Activated CD8-positive, alpha-beta memory T cell treated with anti-CD3 and anti-CD28 coated beads, Interleukin-2, amount 10 ng/mL, durations not matched to agents 7 days and 5 days (primary cell): Measurements from ENCODE around the gene ZNF132. TPM values are rescaled to one million over a fixed set of nuclear protein-coding genes. Genes with fewer than 3 reads are reported as not detected.

Experiments
- ATAC-seq: fragments of 150-1000 bp; cut with Tn5 transposase; one replicate; pipeline ENCODE4 v1.10.0; 2021; ENCODE audit warnings: moderate library complexity
- CTCF ChIA-PET: fragments of 350-600 bp; sonication (Branson Sonifier 250); formaldehyde crosslinking; loops from one replicate; lab custom pipeline; 2021; ENCODE audit warnings: antibody characterized with exemption; lab: Charles Lee
- DNase-seq: peaks from one replicate; pipeline ENCODE4 v3.0.0-alpha.2; 2020
- H3K27ac Mint-ChIP-seq: one replicate; pipeline ENCODE4 v1.8.0; 2021; ENCODE audit warnings: mild to moderate bottlenecking, mixed read lengths
- H3K27me3 Mint-ChIP-seq: one replicate; pipeline ENCODE4 v1.8.0; 2021; ENCODE audit warnings: mixed read lengths
- H3K36me3 Mint-ChIP-seq: one replicate; pipeline ENCODE4 v1.8.0; 2021; ENCODE audit warnings: mild to moderate bottlenecking, mixed read lengths
- H3K4me1 Mint-ChIP-seq: one replicate; pipeline ENCODE4 v1.8.0; 2021; ENCODE audit warnings: mixed read lengths
- H3K4me3 Mint-ChIP-seq: one replicate; pipeline ENCODE4 v1.8.0; 2021; ENCODE audit warnings: mild to moderate bottlenecking, moderate library complexity, mixed read lengths
- H3K9me3 Mint-ChIP-seq: one replicate; pipeline ENCODE4 v1.8.0; 2022; ENCODE audit warnings: low read depth, mixed read lengths
- total RNA-seq, 2 experiments: library from RNA; stranded (reverse); gene quantifications; one replicate each; pipeline ENCODE4 v1.2.3, GENCODE V29; 2021

ZNF132 gene
- total RNA-seq, 2 experiments from 2014 or later = 5.4 to 5.8 TPM

GRCh38 chr19:58398087-58398486 lies 41.9 kb downstream of the ZNF132 start:
- CTCF ChIA-PET = no interaction called here
- DNase-seq (no peak), ATAC-seq (no peak)
- Mint-ChIP-seq H3K4me1 (peaks cover 31% of the 10 kb centered on the region), H3K4me3 (no peak overlapping the region), H3K27me3 (peaks cover 8% of the 10 kb centered on the region), H3K36me3 (peaks cover 22% of the 10 kb centered on the region), H3K9me3 (no peaks in the 10 kb centered on the region), H3K27ac (no peak overlapping the region)

GRCh38 chr19:58397533-58398037 lies 42.4 kb downstream of the ZNF132 start:
- CTCF ChIA-PET = no interaction called here
- Mint-ChIP-seq H3K27ac (no peak overlapping the region), H3K4me1 (peaks cover 36% of the 10 kb centered on the region), H3K36me3 (peaks cover 27% of the 10 kb centered on the region), H3K27me3 (peaks cover 8% of the 10 kb centered on the region), H3K4me3 (no peak overlapping the region), H3K9me3 (no peaks in the 10 kb centered on the region)
- DNase-seq (no peak), ATAC-seq (no peak)

GRCh38 chr19:58396691-58397532 lies 43.0 kb downstream of the ZNF132 start:
- H3K27ac Mint-ChIP-seq = no peak overlapping the region
- CTCF ChIA-PET = no interaction called here
- H3K9me3 Mint-ChIP-seq = no peaks in the 10 kb centered on the region
- peaks cover 30% of the 10 kb centered on the region for H3K36me3 Mint-ChIP-seq
- no peak for DNase-seq
- no peak for ATAC-seq
- peaks cover 31% of the 10 kb centered on the region for H3K4me1 Mint-ChIP-seq
- peaks cover 8% of the 10 kb centered on the region for H3K27me3 Mint-ChIP-seq
- no peak overlapping the region for H3K4me3 Mint-ChIP-seq

- H3K27me3 Mint-ChIP-seq = peaks cover 8% of the 10 kb centered on the region
- DNase-seq (no peak), ATAC-seq (no peak)
- H3K4me1 Mint-ChIP-seq = peaks cover 33% of the 10 kb centered on the region
- H3K27ac Mint-ChIP-seq = no peak overlapping the region
- no peak overlapping the region for H3K4me3 Mint-ChIP-seq
- H3K36me3 Mint-ChIP-seq = peaks cover 33% of the 10 kb centered on the region
- H3K9me3 Mint-ChIP-seq = no peaks in the 10 kb centered on the region
- CTCF ChIA-PET = no interaction called here
Measured at GRCh38 chr19:58395979-58396627, 43.9 kb downstream of the ZNF132 start.

GRCh38 chr19:58395220-58395978 lies 44.6 kb downstream of the ZNF132 start, which contains the start of gene RNF225:
Gene RNF225, plus strand, starts transcription at chr19:58395656. Its CDS starts 434 bp downstream, at chr19:58396090.
- H3K4me1 Mint-ChIP-seq = peaks cover 33% of the 10 kb centered on the region
- peak; percentile 8 for ATAC-seq
- peaks cover 8% of the 10 kb centered on the region for H3K27me3 Mint-ChIP-seq
- H3K9me3 Mint-ChIP-seq = no peaks in the 10 kb centered on the region
- no peak for DNase-seq
- H3K36me3 Mint-ChIP-seq = peaks cover 39% of the 10 kb centered on the region
- no peak within 1 kb of the TSS for H3K27ac Mint-ChIP-seq
- CTCF ChIA-PET = no interaction called here
- no peak within 1 kb of the TSS for H3K4me3 Mint-ChIP-seq

GRCh38 chr19:58394821-58395219 lies 45.1 kb downstream of the ZNF132 start:
- CTCF ChIA-PET = no interaction called here
- ATAC-seq (no peak), DNase-seq (no peak)
- no peak overlapping the region for H3K27ac Mint-ChIP-seq
- peaks cover 32% of the 10 kb centered on the region for H3K4me1 Mint-ChIP-seq
- no peak overlapping the region for H3K4me3 Mint-ChIP-seq
- peaks cover 8% of the 10 kb centered on the region for H3K27me3 Mint-ChIP-seq
- no peaks in the 10 kb centered on the region for H3K9me3 Mint-ChIP-seq
- H3K36me3 Mint-ChIP-seq = peaks cover 41% of the 10 kb centered on the region

GRCh38 chr19:58393725-58394033 lies 46.3 kb downstream of the ZNF132 start:
- peaks cover 8% of the 10 kb centered on the region for H3K27me3 Mint-ChIP-seq
- no peak overlapping the region for H3K4me3 Mint-ChIP-seq
- peaks cover 37% of the 10 kb centered on the region for H3K4me1 Mint-ChIP-seq
- H3K9me3 Mint-ChIP-seq = no peaks in the 10 kb centered on the region
- peaks cover 48% of the 10 kb centered on the region for H3K36me3 Mint-ChIP-seq
- H3K27ac Mint-ChIP-seq = no peak overlapping the region
- no peak for DNase-seq
- ATAC-seq = no peak
- CTCF ChIA-PET = no interaction called here

- DNase-seq = no peak
- H3K9me3 Mint-ChIP-seq = no peaks in the 10 kb centered on the region
- H3K4me1 Mint-ChIP-seq = peaks cover 41% of the 10 kb centered on the region
- no peak overlapping the region for H3K27ac Mint-ChIP-seq
- peaks cover 8% of the 10 kb centered on the region for H3K27me3 Mint-ChIP-seq
- no peak overlapping the region for H3K4me3 Mint-ChIP-seq
- CTCF ChIA-PET = no interaction called here
- peaks cover 52% of the 10 kb centered on the region for H3K36me3 Mint-ChIP-seq
- ATAC-seq = no peak
Measured at GRCh38 chr19:58392945-58393724, 46.8 kb downstream of the ZNF132 start.

GRCh38 chr19:58388175-58388526 lies 51.8 kb downstream of the ZNF132 start:
- no peak for DNase-seq
- CTCF ChIA-PET = interaction anchor here (1.2 to 1.5 kb wide), 2 partner anchors 20 to 131 kb away, joined by 3 to 6 read pairs; partner anchors contain the start of genes ZBTB45 and ZNF584
- peak overlapping the region; percentile 98 for H3K4me3 Mint-ChIP-seq
- no peak for ATAC-seq
- H3K27me3 Mint-ChIP-seq = no peaks in the 10 kb centered on the region
- peaks cover 50% of the 10 kb centered on the region for H3K4me1 Mint-ChIP-seq
- no peaks in the 10 kb centered on the region for H3K9me3 Mint-ChIP-seq
- peaks cover 34% of the 10 kb centered on the region for H3K36me3 Mint-ChIP-seq
- peak overlapping the region; percentile 96 for H3K27ac Mint-ChIP-seq

- H3K4me3 Mint-ChIP-seq = peak overlapping the region; percentile 98
- CTCF ChIA-PET = interaction anchor here (1.1 to 1.5 kb wide), 3 partner anchors 12 to 132 kb away, joined by 3 to 6 read pairs (median 5); partner anchors contain the start of genes ZBTB45 and ZNF584
Measured at GRCh38 chr19:58387338-58388174, 52.4 kb downstream of the ZNF132 start.

GRCh38 chr19:58386576-58387337 lies 53.2 kb downstream of the ZNF132 start, which contains the start of gene RPS5:
Gene RPS5, plus strand, starts transcription at chr19:58387269. Its CDS starts 869 bp downstream, at chr19:58388138.
- peak; percentile 98 for DNase-seq
- Mint-ChIP-seq H3K27me3 (no peaks in the 10 kb centered on the region), H3K9me3 (no peaks in the 10 kb centered on the region), H3K4me3 (peak within 1 kb of the TSS; percentile 98), H3K4me1 (peaks cover 47% of the 10 kb centered on the region), H3K36me3 (peaks cover 24% of the 10 kb centered on the region), H3K27ac (peak within 1 kb of the TSS; percentile 96)
- peak; percentile 87 for ATAC-seq
- CTCF ChIA-PET = interaction anchor here (1.1 to 1.5 kb wide), 2 partner anchors 13 to 133 kb away, joined by 5 to 6 read pairs; partner anchors contain the start of gene ZBTB45

More at GRCh38 chr19:58387338-58388174, 52.4 kb downstream of the ZNF132 start:
- no peaks in the 10 kb centered on the region for H3K9me3 Mint-ChIP-seq
- ATAC-seq (peak; percentile 4), DNase-seq (no peak)
- H3K36me3 Mint-ChIP-seq = peaks cover 28% of the 10 kb centered on the region
- no peaks in the 10 kb centered on the region for H3K27me3 Mint-ChIP-seq
- H3K27ac Mint-ChIP-seq = peak overlapping the region; percentile 96
- H3K4me1 Mint-ChIP-seq = peaks cover 45% of the 10 kb centered on the region
